GM06990 (cell line): ENCODE measurements around the gene SERPINB1.

Experiments
- DNase-seq: peaks from one replicate; pipeline ENCODE4 v3.0.0-alpha.2; 2011; ENCODE audit not compliant: insufficient read length; ENCODE audit errors: extremely low read depth
- H3K27me3 ChIP-seq: replicated peaks from 2 replicates; pipeline ENCODE4 v1.6.0; 2011; ENCODE audit warnings: low read length; ENCODE audit not compliant: control insufficient read depth, insufficient read depth
- H3K36me3 ChIP-seq: 2 replicates; pipeline ENCODE4 v1.5.1; 2011; ENCODE audit warnings: low read length; ENCODE audit not compliant: control insufficient read depth, insufficient read depth
- H3K4me3 ChIP-seq: replicated peaks from 2 replicates; pipeline ENCODE4 v1.5.1; 2011; ENCODE audit warnings: low read depth, mild to moderate bottlenecking, control low read depth, low read length
- TF ChIP-seq, protein P1 (sequence below): IDR thresholded peaks from 2 replicates; pipeline ENCODE4 v1.5.1; 2011; ENCODE audit warnings: low read length, control low read depth, mild to moderate bottlenecking, inconsistent platforms; ENCODE audit not compliant: insufficient read depth, poor library complexity, severe bottlenecking

Gene SERPINB1

GRCh38 chr6:2875359-2876191, 33.9 kb upstream of the SERPINB1 start:
- Histone ChIP-seq H3K36me3 (no peaks in the 10 kb centered on the region), H3K27me3 (no peaks in the 10 kb centered on the region), H3K4me3 (peak overlapping the region; percentile 57)
- TF ChIP-seq, protein P1, sequence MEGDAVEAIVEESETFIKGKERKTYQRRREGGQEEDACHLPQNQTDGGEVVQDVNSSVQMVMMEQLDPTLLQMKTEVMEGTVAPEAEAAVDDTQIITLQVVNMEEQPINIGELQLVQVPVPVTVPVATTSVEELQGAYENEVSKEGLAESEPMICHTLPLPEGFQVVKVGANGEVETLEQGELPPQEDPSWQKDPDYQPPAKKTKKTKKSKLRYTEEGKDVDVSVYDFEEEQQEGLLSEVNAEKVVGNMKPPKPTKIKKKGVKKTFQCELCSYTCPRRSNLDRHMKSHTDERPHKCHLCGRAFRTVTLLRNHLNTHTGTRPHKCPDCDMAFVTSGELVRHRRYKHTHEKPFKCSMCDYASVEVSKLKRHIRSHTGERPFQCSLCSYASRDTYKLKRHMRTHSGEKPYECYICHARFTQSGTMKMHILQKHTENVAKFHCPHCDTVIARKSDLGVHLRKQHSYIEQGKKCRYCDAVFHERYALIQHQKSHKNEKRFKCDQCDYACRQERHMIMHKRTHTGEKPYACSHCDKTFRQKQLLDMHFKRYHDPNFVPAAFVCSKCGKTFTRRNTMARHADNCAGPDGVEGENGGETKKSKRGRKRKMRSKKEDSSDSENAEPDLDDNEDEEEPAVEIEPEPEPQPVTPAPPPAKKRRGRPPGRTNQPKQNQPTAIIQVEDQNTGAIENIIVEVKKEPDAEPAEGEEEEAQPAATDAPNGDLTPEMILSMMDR, result no peak
- DNase-seq, result no peak

DNA sequence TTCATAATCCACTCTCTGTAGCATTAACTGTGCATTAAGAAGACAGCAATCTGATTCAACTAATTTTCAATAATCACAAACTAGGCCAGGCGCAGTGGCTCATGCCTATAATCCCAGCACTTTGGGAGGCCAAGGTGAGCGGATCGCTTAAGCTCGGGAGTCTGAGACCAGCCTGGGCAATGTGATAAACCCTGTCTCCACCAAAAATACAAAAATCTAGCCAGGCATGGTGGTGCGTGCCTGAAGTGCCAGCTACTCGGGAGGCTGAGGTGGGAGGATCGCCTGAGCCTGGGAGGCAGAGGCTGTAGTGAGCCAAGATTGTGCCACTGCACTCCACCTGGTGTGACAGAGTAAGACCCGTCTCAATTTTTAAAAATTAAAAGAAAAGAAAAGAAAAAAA, 32.0 kb upstream of the SERPINB1 start:
- no peaks in the 10 kb centered on the region for H3K36me3 ChIP-seq
- no peak for DNase-seq
- no peak overlapping the region for H3K4me3 ChIP-seq
- no peaks in the 10 kb centered on the region for H3K27me3 ChIP-seq
- TF ChIP-seq, protein P1, result no peak

- no peak for DNase-seq
- TF ChIP-seq, protein P1, result no peak
- Histone ChIP-seq H3K36me3 (no peaks in the 10 kb centered on the region), H3K4me3 (no peak overlapping the region), H3K27me3 (no peaks in the 10 kb centered on the region)
These were observed 31.0 kb upstream of the SERPINB1 start for GRCh38 chr6:2872423-2873358.

- Histone ChIP-seq H3K27me3 (no peaks in the 10 kb centered on the region), H3K4me3 (no peak overlapping the region), H3K36me3 (no peaks in the 10 kb centered on the region)
- TF ChIP-seq, protein P1, result no peak
- no peak for DNase-seq
These were observed 30.3 kb upstream of the SERPINB1 start for GRCh38 chr6:2871953-2872352.

DNA sequence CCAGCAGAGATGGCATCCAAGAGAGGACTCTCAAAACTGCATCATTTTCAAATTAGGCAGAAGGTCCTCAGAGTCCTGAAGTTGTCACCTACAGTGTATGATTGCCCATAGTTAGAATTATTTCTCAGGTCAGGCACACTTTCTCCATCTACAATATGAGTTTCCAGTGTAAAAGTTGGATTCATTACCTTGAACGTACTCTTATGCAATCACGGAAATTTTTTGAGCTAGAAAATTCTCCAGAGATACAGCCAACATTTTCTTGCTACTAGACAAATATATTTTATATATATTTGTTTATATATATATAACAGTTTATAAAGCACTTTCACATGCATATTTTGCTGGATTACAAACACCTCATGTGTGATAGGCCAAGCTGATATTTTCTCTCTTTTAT, 29.4 kb upstream of the SERPINB1 start:
- Histone ChIP-seq H3K36me3 (no peaks in the 10 kb centered on the region), H3K4me3 (no peak overlapping the region), H3K27me3 (no peaks in the 10 kb centered on the region)
- DNase-seq, result no peak
- TF ChIP-seq, protein P1, result no peak
